Effector memory CD8-positive, alpha-beta T cell (primary cell): ENCODE measurements around the gene TERT.
"Not testable (repeated sequence)": the region's sequence is repeated elsewhere in the genome, so short reads cannot be mapped to it uniquely, and the experiment has no call there.

ENCODE experiments used
- ATAC-seq: fragments of 150-1000 bp; cut with Tn5 transposase; replicated peaks from 2 replicates; pipeline ENCODE4 v1.10.0; 2021; ENCODE audit warnings: mild to moderate bottlenecking, moderate library complexity
- DNase-seq, 3 experiments: peaks; one replicate each; pipeline ENCODE4 v3.0.0; 2021
- H3K27ac Mint-ChIP-seq, 2 donors: one replicate each; pipeline ENCODE4 v1.8.0; 2022; ENCODE audit warnings: mild to moderate bottlenecking in 2 of 2, mixed read lengths in 2 of 2, moderate library complexity in 2 of 2
- H3K27me3 Mint-ChIP-seq, 2 donors: one replicate each; pipeline ENCODE4 v1.8.0; 2022; ENCODE audit warnings: mixed read lengths in 2 of 2
- H3K36me3 Mint-ChIP-seq: one replicate; pipeline ENCODE4 v1.8.0; 2022; ENCODE audit warnings: mild to moderate bottlenecking, moderate library complexity, mixed read lengths; ENCODE audit not compliant: insufficient read depth
- H3K4me1 Mint-ChIP-seq, 2 donors: one replicate each; pipeline ENCODE4 v1.8.0; 2022; ENCODE audit warnings: low read depth in 2 of 2, mixed read lengths in 2 of 2
- H3K4me3 Mint-ChIP-seq, 2 donors: one replicate each; pipeline ENCODE4 v1.8.0; 2022; ENCODE audit warnings: mild to moderate bottlenecking in 2 of 2, mixed read lengths in 2 of 2, moderate library complexity in 2 of 2
- H3K9me3 Mint-ChIP-seq, 2 donors: one replicate each; pipeline ENCODE4 v1.8.0; 2022; ENCODE audit warnings: mixed read lengths in 2 of 2

TERT gene

GRCh38 chr5:1291611-1292080 is 3.2 kb downstream of the TERT start:
- Mint-ChIP-seq H3K36me3 (no peaks in the 10 kb centered on the region), H3K27me3 (peaks cover 23 to 43% of the 10 kb centered on the region in 2 donors), H3K27ac (no peak overlapping the region), H3K4me3 (no peak overlapping the region), H3K4me1 (peaks cover 0 to 1% of the 10 kb centered on the region in 2 donors), H3K9me3 (peaks cover 3 to 10% of the 10 kb centered on the region in 2 donors)
- no peak for DNase-seq
- no peak for ATAC-seq

GRCh38 chr5:1290956-1291355 is 3.9 kb downstream of the TERT start:
- not testable (repeated sequence) for H3K4me1 Mint-ChIP-seq, H3K27ac Mint-ChIP-seq, H3K4me3 Mint-ChIP-seq, ATAC-seq, DNase-seq, H3K36me3 Mint-ChIP-seq, H3K9me3 Mint-ChIP-seq
- H3K27me3 Mint-ChIP-seq: peaks cover 23 to 43% of the 10 kb centered on the region in 2 donors

- H3K4me3 Mint-ChIP-seq, H3K9me3 Mint-ChIP-seq, H3K27ac Mint-ChIP-seq, ATAC-seq, H3K36me3 Mint-ChIP-seq, DNase-seq, H3K4me1 Mint-ChIP-seq: not testable (repeated sequence)
- H3K27me3 Mint-ChIP-seq: peaks cover 23 to 43% of the 10 kb centered on the region in 2 donors
These were observed 5.3 kb downstream of the TERT start for GRCh38 chr5:1289559-1289958.

GRCh38 chr5:1288439-1289335 is 6.2 kb downstream of the TERT start:
- ATAC-seq: no peak
- H3K9me3 Mint-ChIP-seq: peaks cover 3 to 10% of the 10 kb centered on the region in 2 donors

GRCh38 chr5:1285883-1286291 is 9.0 kb downstream of the TERT start:
- Mint-ChIP-seq H3K9me3 (peaks cover 3 to 10% of the 10 kb centered on the region in 2 donors), H3K4me1 (no peaks in the 10 kb centered on the region), H3K27me3 (peaks cover 11 to 15% of the 10 kb centered on the region in 2 donors), H3K36me3 (peaks cover 5% of the 10 kb centered on the region), H3K27ac (peak overlapping the region in 1 of 2 donors; percentile 46), H3K4me3 (no peak overlapping the region)
- DNase-seq (no peak), ATAC-seq (no peak)

More at GRCh38 chr5:1288439-1289335, 6.2 kb downstream of the TERT start:
- Mint-ChIP-seq H3K36me3 (peaks cover 1% of the 10 kb centered on the region), H3K27me3 (peaks cover 23 to 41% of the 10 kb centered on the region in 2 donors), H3K27ac (no peak overlapping the region), H3K4me1 (peaks cover 0 to 1% of the 10 kb centered on the region in 2 donors), H3K4me3 (no peak overlapping the region)
- no peak for DNase-seq

GRCh38 chr5:1285141-1285540 is 9.7 kb downstream of the TERT start:
- Mint-ChIP-seq H3K27me3 (peaks cover 11 to 15% of the 10 kb centered on the region in 2 donors), H3K9me3 (peaks cover 3 to 10% of the 10 kb centered on the region in 2 donors), H3K4me1 (no peaks in the 10 kb centered on the region), H3K36me3 (peaks cover 5% of the 10 kb centered on the region), H3K27ac (no peak overlapping the region), H3K4me3 (no peak overlapping the region)
- ATAC-seq (no peak), DNase-seq (no peak)

GRCh38 chr5:1284336-1284970 is 10.4 kb downstream of the TERT start:
- H3K27me3 Mint-ChIP-seq: peaks cover 11 to 15% of the 10 kb centered on the region in 2 donors
- H3K4me3 Mint-ChIP-seq, H3K9me3 Mint-ChIP-seq, ATAC-seq, H3K27ac Mint-ChIP-seq, H3K36me3 Mint-ChIP-seq, H3K4me1 Mint-ChIP-seq, DNase-seq: not testable (repeated sequence)

GRCh38 chr5:1283729-1284041 is 11.2 kb downstream of the TERT start:
- not testable (repeated sequence) for DNase-seq, H3K4me1 Mint-ChIP-seq, H3K4me3 Mint-ChIP-seq, ATAC-seq, H3K36me3 Mint-ChIP-seq, H3K27ac Mint-ChIP-seq, H3K9me3 Mint-ChIP-seq
- H3K27me3 Mint-ChIP-seq: peaks cover 9 to 11% of the 10 kb centered on the region in 2 donors

GRCh38 chr5:1282993-1283728 is 11.7 kb downstream of the TERT start:
- ATAC-seq, H3K9me3 Mint-ChIP-seq, H3K27ac Mint-ChIP-seq, H3K27me3 Mint-ChIP-seq, H3K36me3 Mint-ChIP-seq, H3K4me1 Mint-ChIP-seq, H3K4me3 Mint-ChIP-seq, DNase-seq: not testable (repeated sequence)

GRCh38 chr5:1282131-1282992 is 12.5 kb downstream of the TERT start:
- DNase-seq: no peak
- ATAC-seq: no peak
- H3K36me3 Mint-ChIP-seq: peaks cover 5% of the 10 kb centered on the region
- no peaks in the 10 kb centered on the region for H3K27me3 Mint-ChIP-seq
- H3K27ac Mint-ChIP-seq: no peak overlapping the region
- H3K9me3 Mint-ChIP-seq: no peaks in the 10 kb centered on the region
- no peaks in the 10 kb centered on the region for H3K4me1 Mint-ChIP-seq
- no peak overlapping the region for H3K4me3 Mint-ChIP-seq

GRCh38 chr5:1281038-1281882 is 13.6 kb downstream of the TERT start:
- no peak for ATAC-seq
- no peak for DNase-seq
- no peak overlapping the region for H3K27ac Mint-ChIP-seq
- peaks cover 5% of the 10 kb centered on the region for H3K36me3 Mint-ChIP-seq
- peaks cover 0 to 4% of the 10 kb centered on the region in 2 donors for H3K27me3 Mint-ChIP-seq
- peaks cover 2 to 6% of the 10 kb centered on the region in 2 donors for H3K4me1 Mint-ChIP-seq
- H3K4me3 Mint-ChIP-seq: no peak overlapping the region
- no peaks in the 10 kb centered on the region for H3K9me3 Mint-ChIP-seq
